ENCODE measurements around the gene CTIF. TPM values are rescaled to one million over a fixed set of nuclear protein-coding genes. Genes with fewer than 3 reads are reported as not detected.

CTIF gene
- total and polyA plus RNA-seq, 2 experiments from 2014 or later: 8.6 to 14.4 TPM

DNA sequence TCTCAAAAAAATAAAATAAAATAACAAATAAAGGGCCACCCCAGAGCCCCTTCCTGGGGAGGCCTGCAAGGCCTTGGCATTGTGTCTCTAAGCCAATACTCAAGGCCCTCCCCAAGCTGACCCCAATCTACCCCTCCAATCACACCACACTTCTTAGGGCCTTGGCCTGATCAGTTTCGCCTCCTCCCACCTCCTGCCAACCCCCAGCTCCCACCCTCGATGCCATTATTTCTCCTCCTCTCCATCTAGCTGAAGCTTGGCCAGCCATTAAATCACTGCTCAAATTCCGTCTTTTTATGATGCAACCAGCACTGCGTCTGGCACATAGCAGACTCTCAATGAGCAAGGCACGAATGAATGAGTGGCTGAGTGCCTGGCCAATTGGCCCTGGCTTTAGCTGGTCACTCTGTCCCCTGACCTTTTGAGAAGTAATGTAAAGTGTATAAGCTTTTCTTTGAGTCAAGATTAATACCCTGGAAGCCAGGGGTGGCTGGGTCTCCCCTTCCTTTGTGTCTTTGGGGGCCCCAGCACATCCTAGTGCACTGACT is 356.0 kb downstream of the CTIF start:
- Histone ChIP-seq H3K4me3 (no peak overlapping the region), H2AFZ (peak overlapping the region; percentile 43; the same call in 1 of the 2 replicates), H3F3A (replicated peaks; ENCODE audit: low read depth) (no peaks in the 10 kb centered on the region), H4K20me1 (replicated peaks; ENCODE audit: insufficient read depth) (no peaks in the 10 kb centered on the region), H3K36me3 (ENCODE audit: insufficient read depth) (no peaks in the 10 kb centered on the region), H3K27ac (ENCODE audit: low read depth) (no peak overlapping the region), H3K79me2 (replicated peaks; ENCODE audit: insufficient read depth) (no peaks in the 10 kb centered on the region), H3K9me2 (ENCODE audit: insufficient read depth) (no peaks in the 10 kb centered on the region), H3K27me3 (ENCODE audit: insufficient read depth) (no peaks in the 10 kb centered on the region), H3K4me2 (no peak overlapping the region), H3K4me1 (ENCODE audit: insufficient read depth) (peaks cover 7% of the 10 kb centered on the region)
- DNase-seq (ENCODE audit: low spot score): no peak
- Mint-ChIP-seq H3K4me3 (no peak overlapping the region), H3K27me3 (ENCODE audit: insufficient read depth, low read depth, poor library complexity) (no peaks in the 10 kb centered on the region), H3K9me3 (no peaks in the 10 kb centered on the region), H3K4me1 (peaks cover 16% of the 10 kb centered on the region), H3K27ac (no peak overlapping the region), H3K36me3 (ENCODE audit: low read depth) (no peaks in the 10 kb centered on the region)
- no peak for ATAC-seq
- TF ChIP-seq, protein P1, sequence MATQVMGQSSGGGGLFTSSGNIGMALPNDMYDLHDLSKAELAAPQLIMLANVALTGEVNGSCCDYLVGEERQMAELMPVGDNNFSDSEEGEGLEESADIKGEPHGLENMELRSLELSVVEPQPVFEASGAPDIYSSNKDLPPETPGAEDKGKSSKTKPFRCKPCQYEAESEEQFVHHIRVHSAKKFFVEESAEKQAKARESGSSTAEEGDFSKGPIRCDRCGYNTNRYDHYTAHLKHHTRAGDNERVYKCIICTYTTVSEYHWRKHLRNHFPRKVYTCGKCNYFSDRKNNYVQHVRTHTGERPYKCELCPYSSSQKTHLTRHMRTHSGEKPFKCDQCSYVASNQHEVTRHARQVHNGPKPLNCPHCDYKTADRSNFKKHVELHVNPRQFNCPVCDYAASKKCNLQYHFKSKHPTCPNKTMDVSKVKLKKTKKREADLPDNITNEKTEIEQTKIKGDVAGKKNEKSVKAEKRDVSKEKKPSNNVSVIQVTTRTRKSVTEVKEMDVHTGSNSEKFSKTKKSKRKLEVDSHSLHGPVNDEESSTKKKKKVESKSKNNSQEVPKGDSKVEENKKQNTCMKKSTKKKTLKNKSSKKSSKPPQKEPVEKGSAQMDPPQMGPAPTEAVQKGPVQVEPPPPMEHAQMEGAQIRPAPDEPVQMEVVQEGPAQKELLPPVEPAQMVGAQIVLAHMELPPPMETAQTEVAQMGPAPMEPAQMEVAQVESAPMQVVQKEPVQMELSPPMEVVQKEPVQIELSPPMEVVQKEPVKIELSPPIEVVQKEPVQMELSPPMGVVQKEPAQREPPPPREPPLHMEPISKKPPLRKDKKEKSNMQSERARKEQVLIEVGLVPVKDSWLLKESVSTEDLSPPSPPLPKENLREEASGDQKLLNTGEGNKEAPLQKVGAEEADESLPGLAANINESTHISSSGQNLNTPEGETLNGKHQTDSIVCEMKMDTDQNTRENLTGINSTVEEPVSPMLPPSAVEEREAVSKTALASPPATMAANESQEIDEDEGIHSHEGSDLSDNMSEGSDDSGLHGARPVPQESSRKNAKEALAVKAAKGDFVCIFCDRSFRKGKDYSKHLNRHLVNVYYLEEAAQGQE (IDR thresholded peaks at IDR 0.05; ENCODE audit: unreplicated experiment): no peak
- TF ChIP-seq NANOG (IDR thresholded peaks at IDR 0.05; ENCODE audit: borderline replicate concordance): no peak
- no peak for TF ChIP-seq ZNF331 (CRISPR knock-in tag; IDR thresholded peaks at IDR 0.05; ENCODE audit: low read depth)
- TF ChIP-seq ZNF114 (CRISPR knock-in tag; IDR thresholded peaks at IDR 0.05): no peak
- TF ChIP-seq, protein P2, sequence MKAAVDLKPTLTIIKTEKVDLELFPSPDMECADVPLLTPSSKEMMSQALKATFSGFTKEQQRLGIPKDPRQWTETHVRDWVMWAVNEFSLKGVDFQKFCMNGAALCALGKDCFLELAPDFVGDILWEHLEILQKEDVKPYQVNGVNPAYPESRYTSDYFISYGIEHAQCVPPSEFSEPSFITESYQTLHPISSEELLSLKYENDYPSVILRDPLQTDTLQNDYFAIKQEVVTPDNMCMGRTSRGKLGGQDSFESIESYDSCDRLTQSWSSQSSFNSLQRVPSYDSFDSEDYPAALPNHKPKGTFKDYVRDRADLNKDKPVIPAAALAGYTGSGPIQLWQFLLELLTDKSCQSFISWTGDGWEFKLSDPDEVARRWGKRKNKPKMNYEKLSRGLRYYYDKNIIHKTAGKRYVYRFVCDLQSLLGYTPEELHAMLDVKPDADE (IDR thresholded peaks at IDR 0.05): no peak
- TF ChIP-seq JUNB (IDR thresholded peaks at IDR 0.05; ENCODE audit: unreplicated experiment): no peak
- TF ChIP-seq CREB1 (CRISPR knock-in tag; IDR thresholded peaks at IDR 0.05; ENCODE audit: low read depth): no peak
- TF ChIP-seq STAT1 (IDR thresholded peaks at IDR 0.05; ENCODE audit: unreplicated experiment): no peak
- no peak for TF ChIP-seq POLR2AphosphoS5 (IDR thresholded peaks at IDR 0.05; ENCODE audit: low read depth)
- TF ChIP-seq EZH2 (IDR thresholded peaks at IDR 0.05; ENCODE audit: low read depth, unreplicated experiment): no peak
- TF ChIP-seq, protein P3, sequence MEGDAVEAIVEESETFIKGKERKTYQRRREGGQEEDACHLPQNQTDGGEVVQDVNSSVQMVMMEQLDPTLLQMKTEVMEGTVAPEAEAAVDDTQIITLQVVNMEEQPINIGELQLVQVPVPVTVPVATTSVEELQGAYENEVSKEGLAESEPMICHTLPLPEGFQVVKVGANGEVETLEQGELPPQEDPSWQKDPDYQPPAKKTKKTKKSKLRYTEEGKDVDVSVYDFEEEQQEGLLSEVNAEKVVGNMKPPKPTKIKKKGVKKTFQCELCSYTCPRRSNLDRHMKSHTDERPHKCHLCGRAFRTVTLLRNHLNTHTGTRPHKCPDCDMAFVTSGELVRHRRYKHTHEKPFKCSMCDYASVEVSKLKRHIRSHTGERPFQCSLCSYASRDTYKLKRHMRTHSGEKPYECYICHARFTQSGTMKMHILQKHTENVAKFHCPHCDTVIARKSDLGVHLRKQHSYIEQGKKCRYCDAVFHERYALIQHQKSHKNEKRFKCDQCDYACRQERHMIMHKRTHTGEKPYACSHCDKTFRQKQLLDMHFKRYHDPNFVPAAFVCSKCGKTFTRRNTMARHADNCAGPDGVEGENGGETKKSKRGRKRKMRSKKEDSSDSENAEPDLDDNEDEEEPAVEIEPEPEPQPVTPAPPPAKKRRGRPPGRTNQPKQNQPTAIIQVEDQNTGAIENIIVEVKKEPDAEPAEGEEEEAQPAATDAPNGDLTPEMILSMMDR (conservative IDR thresholded peaks at IDR 0.05; ENCODE audit: low read depth in 2 of 2): no peak
- TF ChIP-seq, protein P4, sequence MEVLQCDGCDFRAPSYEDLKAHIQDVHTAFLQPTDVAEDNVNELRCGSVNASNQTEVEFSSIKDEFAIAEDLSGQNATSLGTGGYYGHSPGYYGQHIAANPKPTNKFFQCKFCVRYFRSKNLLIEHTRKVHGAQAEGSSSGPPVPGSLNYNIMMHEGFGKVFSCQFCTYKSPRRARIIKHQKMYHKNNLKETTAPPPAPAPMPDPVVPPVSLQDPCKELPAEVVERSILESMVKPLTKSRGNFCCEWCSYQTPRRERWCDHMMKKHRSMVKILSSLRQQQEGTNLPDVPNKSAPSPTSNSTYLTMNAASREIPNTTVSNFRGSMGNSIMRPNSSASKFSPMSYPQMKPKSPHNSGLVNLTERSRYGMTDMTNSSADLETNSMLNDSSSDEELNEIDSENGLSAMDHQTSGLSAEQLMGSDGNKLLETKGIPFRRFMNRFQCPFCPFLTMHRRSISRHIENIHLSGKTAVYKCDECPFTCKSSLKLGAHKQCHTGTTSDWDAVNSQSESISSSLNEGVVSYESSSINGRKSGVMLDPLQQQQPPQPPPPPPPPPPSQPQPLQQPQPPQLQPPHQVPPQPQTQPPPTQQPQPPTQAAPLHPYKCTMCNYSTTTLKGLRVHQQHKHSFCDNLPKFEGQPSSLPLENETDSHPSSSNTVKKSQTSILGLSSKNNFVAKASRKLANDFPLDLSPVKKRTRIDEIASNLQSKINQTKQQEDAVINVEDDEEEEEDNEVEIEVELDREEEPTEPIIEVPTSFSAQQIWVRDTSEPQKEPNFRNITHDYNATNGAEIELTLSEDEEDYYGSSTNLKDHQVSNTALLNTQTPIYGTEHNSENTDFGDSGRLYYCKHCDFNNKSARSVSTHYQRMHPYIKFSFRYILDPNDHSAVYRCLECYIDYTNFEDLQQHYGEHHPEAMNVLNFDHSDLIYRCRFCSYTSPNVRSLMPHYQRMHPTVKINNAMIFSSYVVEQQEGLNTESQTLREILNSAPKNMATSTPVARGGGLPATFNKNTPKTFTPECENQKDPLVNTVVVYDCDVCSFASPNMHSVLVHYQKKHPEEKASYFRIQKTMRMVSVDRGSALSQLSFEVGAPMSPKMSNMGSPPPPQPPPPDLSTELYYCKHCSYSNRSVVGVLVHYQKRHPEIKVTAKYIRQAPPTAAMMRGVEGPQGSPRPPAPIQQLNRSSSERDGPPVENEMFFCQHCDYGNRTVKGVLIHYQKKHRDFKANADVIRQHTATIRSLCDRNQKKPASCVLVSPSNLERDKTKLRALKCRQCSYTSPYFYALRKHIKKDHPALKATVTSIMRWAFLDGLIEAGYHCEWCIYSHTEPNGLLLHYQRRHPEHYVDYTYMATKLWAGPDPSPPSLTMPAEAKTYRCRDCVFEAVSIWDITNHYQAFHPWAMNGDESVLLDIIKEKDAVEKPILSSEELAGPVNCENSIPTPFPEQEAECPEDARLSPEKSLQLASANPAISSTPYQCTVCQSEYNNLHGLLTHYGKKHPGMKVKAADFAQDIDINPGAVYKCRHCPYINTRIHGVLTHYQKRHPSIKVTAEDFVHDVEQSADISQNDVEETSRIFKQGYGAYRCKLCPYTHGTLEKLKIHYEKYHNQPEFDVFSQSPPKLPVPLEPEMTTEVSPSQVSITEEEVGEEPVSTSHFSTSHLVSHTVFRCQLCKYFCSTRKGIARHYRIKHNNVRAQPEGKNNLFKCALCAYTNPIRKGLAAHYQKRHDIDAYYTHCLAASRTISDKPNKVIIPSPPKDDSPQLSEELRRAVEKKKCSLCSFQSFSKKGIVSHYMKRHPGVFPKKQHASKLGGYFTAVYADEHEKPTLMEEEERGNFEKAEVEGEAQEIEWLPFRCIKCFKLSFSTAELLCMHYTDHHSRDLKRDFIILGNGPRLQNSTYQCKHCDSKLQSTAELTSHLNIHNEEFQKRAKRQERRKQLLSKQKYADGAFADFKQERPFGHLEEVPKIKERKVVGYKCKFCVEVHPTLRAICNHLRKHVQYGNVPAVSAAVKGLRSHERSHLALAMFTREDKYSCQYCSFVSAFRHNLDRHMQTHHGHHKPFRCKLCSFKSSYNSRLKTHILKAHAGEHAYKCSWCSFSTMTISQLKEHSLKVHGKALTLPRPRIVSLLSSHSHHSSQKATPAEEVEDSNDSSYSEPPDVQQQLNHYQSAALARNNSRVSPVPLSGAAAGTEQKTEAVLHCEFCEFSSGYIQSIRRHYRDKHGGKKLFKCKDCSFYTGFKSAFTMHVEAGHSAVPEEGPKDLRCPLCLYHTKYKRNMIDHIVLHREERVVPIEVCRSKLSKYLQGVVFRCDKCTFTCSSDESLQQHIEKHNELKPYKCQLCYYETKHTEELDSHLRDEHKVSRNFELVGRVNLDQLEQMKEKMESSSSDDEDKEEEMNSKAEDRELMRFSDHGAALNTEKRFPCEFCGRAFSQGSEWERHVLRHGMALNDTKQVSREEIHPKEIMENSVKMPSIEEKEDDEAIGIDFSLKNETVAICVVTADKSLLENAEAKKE (CRISPR knock-in tag; IDR thresholded peaks at IDR 0.05): no peak
- no peak for TF ChIP-seq EZH2phosphoT487 (IDR thresholded peaks at IDR 0.05; ENCODE audit: unreplicated experiment)
